Embryonic facial prominence (tissue), 1 donor: Measurements from ENCODE around the gene FAM156B.
"Not testable (repeated sequence)": the region's sequence is repeated elsewhere in the genome, so short reads cannot be mapped to it uniquely, and the experiment has no call there.

Experiments used
- DNase-seq: peaks from one replicate; pipeline ENCODE4 v3.0.0-alpha.2; 2016; ENCODE audit errors: extremely low spot score

FAM156B gene, protein sequence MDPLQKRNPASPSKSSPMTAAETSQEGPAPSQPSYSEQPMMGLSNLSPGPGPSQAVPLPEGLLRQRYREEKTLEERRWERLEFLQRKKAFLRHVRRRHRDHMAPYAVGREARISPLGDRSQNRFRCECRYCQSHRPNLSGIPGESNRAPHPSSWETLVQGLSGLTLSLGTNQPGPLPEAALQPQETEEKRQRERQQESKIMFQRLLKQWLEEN

DNA sequence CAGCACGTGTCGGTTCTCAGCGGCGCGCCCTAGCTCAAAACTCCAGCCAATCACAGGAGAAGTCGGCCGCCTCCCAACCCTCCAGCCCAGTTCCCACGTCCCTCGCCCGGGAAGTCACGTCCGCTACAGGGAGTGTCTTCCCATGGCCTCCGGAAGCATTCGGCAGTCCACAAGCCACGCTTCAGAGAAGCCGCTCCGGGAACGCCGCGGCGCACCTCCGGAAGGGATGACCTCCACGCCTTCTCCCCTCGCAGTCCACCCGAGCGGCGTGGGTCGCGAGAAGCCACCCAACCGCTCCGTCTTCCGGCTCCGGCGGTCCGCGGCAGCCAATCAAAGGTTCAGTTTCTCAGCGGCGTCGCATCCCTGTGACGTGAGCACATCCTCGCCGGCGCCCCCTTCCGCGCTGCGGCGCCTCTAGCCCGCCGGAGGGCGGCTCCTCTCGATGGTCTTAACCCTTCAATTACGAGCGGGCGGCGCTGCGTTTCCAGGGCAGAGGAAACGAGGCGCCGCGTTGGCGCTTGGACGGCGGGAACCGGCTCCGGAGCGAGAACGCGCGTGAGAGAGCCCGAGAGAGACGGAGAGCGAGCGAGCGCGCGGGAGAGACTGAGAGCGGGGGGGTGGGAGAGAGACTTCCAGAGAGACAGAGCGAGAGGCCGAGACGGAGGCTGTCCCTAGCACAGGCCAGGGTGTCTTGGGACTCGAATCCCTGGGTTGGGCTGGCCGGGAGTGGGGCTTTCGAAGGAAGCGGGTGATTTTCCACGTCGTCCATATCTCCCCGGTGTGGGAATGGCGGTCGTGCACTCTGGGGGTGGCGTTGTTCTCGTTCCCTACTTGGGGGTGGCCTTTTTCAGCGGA, at the start of gene FAM156B:
FAM156B (plus strand) TSS at position 476 of the 855 bp plus-strand sequence. CDS start 9,896 bp downstream, outside the sequence.
- DNase-seq: not testable (repeated sequence)

DNA sequence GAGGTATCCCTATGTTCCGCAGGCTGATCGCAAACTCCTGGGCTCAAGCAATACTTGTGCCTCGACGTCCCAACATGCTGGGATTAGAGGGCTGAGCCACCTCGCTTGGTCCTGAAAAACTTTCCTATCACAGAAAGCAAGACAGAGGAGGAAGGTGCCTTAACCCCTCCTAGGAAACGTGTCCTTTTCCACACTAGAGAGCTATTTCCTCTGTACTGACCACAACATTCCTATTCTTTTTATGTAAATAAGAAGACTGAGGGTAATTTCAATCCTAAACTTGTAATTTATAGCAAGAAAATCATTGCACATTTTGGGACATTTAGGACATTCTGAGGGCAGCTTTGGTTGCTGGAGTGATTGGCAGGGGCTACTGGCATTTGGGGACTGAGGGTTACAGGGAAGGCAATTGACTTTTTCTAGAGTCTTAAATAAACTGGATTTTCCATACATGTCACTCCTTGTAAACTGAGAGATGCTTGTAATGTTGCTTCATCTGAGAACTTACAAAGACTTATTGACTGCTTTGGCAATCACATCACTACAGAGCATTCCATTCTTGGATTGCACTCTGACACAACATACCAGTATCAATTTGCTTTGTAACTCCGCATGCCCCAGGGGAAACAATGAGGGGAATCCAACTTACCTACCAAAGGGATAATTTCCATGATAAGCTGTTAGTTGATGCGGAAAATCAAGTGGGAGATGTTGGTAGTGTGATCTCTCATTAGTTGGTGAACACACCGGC, 44.8 kb upstream of the FAM156B start:
- DNase-seq: no peak

DNA sequence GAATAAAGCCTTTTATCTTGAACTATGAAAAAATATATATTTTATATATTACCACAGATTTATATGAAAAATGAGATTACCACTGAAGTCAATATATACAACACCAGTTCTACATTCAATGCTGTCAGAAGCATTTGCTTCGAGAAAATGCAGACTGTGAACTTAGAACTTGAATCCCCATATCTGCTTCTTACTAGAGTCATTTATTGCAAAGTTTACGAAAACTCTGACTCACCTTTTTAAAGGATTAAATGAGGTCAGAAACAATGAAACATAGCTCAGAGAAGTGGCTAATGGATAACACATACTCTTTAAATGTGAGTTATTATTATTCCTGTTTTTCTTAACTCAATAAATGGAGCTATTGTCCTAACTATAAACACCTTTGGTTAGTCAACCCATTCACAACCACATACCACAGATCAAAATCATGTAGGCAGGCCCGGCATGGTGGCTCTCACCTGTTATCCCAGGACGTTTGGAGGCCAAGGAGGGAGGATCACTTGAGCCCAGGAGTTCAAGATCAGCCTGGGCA, 40.1 kb upstream of the FAM156B start:
- DNase-seq: not testable (repeated sequence)

DNA sequence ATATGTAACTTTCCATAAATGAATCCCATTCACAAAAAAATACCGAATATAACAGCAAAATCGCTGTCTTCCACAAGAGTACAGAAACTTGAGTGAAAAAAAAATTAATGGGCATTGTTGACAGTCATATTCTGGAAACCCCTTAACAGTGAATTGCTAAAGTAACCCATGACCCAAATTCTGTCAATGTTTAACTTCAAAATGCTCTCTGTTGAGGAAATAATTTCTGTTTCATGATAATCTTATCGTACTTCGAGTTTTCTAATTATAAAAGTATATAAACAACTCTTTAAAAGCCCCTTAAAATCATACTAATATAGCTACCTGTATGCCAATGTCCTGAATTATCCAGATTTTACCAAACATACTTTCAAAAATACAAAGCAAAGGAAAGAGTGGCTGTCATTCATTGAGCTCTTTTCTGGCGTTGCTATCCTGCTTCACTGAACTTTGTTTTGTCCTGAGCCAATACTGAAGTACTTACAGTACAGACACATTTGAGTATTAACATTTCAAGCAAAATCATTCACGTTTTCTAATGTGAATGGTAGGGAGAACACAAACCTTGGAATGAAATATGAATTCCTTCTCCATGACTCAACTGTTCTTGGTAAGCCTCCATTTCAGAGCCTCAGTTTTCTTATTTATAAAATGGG, 31.7 kb upstream of the FAM156B start:
- no peak for DNase-seq

DNA sequence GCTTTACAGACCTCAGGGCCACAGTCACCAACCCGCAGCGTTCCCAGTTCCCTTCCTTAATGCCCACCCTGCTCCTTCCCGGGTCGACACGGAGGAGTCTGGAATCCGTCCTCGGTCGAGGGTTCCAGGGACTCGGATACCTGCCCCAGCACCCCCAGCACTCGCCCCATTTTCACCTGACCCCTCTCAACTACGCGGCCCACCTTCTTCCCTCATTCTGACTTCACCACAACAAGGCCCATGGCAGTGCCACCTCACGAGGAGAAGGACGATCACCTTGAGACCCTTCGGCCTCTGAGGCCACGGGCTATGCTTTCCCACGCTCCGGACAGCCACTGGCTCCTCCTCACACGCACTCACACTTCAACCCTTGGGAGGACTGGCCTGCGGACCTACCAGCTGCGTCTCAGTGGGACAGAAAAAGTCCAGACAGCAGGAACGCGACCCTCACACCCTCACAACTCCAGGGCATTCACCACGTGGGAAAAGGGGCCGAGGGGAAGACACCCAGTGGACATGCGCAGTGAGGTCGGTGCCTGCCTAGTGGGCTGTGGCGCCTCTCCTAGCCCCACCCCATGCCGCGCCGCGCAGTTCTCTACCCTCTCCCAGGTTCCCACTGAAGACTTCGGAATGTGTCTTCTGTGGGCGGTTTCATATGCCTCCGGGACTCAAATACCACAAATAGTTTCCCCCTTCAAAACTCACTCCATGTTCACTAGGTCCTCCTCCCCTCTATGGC, 29.4 kb upstream of the FAM156B start, which contains the start of gene XAGE3:
XAGE3 (minus strand) TSS at position 474 of the 739 bp plus-strand sequence. CDS start 950 bp downstream, outside the sequence.
- no peak for DNase-seq

DNA sequence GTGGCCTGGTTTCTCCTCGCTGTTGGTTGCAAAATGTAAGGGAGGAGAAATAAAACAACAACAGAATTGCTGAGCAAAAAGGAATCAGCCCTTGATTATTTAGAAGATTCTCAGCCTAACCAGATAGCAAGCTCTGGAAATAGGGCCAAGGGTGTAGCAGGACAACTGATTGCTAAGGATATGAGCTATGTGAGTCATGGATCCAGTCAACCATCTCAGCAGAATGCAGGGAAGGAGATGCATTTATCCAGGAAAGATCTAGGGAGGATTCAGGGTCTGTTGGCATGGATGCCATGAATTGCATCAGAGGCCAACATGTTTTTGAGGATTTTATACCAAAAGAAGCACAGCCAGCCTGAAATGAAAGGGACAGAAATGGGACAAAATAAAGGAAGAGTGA, 27.1 kb upstream of the FAM156B start:
- no peak for DNase-seq

DNA sequence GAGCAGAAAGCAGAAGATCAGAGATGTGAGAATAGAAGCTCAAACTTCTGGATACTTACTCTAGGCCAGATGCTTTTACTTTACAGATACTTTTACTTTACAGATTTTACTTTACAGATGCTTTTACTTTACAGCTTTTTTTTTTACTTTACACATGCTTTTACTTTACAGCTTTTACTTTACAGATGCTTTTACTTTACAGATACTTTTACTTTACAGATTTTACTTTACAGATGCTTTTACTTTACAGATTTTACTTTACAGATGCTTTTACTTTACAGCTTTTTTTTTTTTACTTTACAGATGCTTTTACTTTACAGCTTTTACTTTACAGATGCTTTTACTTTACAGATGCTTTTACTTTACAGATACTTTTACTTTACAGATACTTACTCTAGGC, 23.3 kb upstream of the FAM156B start:
- DNase-seq: not testable (repeated sequence)

DNA sequence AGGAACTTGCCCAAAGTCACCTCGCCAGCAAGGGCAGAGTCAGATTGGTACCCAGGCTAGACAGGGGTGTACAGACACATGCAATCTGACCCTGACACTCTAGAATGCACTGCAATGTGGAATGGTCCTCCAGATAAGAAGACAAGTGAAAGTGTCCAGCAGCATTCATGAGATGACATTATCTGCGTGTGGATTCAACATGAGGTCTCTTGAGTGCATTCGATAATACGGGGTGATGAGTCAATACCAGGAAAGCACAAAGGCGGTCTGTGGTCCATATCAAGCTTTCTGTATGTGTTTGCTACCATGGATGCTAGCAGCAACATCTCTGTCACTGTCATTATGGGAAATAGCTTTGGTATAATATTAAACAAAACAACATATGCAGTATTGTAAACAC, 22.5 kb upstream of the FAM156B start:
- no peak for DNase-seq

DNA sequence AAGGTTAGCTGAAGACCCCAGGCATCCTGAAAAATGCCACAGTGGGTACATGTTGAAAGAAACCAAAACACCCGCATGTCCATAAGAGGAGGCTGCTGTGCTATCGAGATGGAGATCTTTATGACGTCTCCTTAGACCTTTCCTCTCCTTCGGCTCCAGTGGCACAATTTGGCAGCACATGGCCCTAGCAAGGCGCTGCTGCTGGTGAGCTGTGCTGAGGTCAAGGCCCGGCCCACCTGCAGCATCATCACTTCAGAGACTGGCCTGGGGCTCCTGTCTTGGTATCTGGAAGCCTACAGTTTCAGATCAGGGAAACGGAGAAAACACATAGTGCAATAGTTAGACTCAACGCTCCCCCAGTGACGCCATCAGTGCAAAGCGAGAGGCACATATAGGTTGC, 21.7 kb upstream of the FAM156B start:
- DNase-seq: not testable (repeated sequence)

DNA sequence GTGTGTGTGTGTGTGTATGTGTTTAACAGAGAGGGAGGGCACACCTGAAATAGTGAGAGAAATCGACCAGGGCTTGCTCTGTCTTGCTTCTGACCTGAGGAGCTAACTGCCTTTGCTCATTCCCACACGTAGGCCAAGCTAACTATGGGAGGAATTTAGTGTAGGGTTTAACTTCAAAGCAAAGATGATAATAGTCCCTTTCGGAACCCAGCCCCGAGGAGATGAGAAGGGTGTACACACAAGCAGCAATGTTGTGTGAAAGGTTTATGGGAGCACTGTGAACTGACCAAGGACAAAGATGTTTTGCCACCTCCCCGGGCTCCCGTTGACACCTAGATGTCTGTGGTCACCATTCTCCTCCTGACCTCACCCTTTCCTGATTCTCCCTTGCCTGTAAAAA, 20.7 kb upstream of the FAM156B start:
- not testable (repeated sequence) for DNase-seq

DNA sequence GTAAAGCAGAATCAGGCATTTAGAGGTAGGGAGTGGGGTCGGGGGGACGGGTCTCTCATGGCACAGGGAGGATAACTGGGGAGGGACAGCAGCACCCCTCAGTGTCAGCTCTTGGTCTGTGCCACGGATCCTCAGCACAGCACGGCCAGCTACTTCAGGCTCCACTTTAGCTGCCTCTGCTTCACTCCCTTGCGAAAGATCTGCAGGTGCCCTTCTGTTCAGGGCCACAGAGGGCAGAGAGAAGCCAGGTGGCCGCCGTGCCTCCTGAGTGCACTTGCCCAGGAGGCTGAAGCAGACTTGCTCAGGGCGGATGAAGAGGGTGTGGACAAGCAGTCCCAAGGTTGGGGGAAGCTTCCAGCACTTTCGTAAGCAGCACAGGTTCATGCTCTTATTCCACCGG, 9.7 kb upstream of the FAM156B start:
- not testable (repeated sequence) for DNase-seq

DNA sequence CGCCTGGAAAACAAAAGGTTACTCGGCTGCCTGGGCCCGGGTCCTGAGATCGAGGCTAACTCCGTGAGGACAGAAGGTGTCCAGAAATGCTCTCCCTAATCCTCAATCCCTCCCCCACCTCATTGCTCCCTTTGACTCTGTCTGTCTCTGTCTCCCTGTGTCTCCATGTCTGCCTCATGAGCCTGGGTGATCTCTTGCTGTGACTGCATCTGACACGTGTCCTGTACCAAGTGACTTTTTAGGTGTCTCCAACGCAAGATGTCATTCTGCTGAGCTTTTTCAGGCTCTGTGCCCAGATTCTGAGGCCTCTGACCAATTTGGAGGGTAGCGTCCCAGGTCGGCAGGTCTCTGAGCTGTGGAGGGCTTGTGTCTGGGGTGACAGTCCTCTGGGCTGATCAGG, 9.0 kb upstream of the FAM156B start:
- not testable (repeated sequence) for DNase-seq

DNA sequence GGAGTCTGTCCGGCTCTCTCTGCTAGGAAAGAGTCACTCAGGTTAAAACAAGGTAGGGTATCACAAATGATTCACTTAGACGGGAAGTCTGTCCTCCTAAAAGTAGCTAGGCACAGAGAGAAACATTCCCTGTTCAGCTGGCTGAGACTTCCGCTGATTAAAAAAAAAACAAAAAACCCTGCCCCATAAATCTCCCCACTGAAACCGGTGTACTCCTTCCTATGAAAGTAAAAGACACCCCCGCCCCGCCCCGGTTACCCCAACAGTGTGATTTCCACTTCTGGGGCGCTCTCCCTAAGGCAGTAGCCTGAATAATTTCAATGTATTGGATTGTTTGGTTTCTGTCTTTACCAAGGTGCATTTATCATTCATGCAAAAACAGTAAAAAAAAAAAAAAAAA, 692 bp upstream of the FAM156B start:
- DNase-seq: not testable (repeated sequence)

DNA sequence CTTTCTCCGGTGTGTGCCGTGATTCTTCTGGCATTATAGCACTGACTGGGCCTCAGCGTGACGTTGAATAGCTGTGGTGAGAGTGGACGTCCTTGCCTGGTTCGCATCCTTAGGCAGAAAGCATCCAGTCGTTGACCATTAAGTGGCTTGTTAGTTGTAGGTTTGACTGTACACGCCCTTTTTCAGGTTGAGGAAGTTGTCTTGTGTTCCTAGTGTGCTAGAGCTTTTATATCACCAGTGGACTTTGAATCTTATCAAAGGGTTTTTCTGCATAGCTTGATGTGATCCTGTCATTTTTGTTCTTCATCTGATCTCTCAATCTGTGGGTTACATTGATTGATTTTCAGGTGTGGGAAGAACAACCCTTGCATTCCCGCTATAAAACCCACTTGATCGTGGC, 8.4 kb downstream of the FAM156B start:
- DNase-seq: not testable (repeated sequence)

DNA sequence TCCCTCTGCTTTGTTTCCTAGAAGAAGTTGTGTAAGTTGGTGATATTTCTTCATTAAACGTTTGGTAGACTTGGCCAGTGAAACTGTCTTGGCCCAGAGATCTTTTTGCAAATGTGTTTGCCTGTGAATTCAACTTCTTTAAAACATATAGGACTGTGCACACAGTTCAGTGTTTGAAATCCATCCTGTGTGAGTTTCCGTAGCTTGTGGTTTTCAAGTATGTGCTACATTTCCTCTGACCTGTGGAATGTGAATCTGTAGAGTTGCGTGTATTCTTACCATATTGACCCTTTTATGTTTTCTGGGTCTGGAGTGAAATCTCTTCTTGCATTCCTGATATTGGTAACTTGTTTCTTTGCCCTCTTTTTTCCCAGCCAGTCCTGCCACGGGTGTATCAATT, 8.9 kb downstream of the FAM156B start:
- not testable (repeated sequence) for DNase-seq

DNA sequence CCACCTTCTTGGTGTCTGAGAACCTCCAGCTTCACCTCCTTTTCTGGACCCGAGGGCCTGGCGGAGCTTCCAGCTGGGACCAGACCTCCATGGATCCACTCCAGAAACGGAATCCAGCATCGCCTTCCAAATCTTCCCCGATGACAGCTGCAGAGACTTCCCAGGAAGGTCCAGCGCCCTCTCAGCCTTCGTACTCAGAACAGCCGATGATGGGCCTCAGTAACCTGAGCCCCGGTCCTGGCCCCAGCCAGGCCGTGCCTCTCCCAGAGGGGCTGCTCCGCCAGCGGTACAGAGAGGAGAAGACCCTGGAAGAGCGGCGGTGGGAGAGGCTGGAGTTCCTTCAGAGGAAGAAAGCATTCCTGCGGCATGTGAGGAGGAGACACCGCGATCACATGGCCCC, 10.0 kb downstream of the FAM156B start:
- not testable (repeated sequence) for DNase-seq

DNA sequence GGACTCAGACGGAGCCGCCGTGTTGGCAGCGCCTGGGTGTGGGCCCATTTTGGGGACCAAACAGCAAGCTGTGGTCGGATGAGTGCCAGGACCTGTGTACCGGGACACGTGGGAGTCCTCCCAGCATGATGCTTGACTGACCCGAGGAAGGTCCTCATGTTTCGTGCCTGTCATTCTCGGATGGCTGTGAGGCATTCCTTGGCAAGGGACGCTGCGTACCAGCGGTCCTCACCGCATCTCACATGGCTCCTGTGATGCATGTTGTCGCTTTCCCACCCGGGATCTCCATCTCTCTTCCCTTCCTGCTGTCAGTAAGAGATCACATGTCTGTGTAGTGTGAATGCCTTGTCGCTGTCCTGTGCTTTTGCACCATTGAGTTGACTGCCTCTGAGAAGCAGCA, 10.8 kb downstream of the FAM156B start:
- not testable (repeated sequence) for DNase-seq

DNA sequence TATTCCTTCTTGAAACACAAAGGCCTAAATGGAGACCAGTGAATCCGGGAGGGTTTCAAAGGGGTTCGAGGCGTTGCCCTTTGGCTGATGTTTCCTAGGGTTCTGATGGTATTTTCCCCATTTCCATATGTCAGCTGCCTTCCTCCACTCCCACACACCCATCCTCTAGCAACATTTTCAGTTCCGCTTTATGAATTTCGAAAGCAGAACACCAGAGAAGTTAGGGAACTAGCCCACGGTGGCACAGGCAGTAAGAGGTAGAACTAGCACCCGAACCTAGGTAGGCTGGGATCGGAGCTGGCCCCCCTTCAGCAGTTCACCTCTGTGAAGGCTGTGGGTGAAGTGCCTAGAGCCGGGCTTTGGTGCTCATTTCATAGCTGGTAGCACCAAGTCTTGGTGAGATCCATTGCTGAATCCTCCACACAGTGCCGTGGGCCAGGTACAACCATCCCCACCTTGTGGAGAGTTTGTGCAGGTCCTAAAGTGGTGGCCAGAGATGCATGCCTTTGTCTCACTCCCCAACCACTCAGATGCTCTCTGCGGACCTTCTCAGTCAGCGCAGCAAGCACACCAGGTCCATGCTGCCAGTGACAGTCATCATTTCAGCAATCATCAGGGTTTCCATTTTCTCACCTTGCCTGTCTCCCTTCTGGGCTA, 12.3 kb downstream of the FAM156B start:
- not testable (repeated sequence) for DNase-seq

DNA sequence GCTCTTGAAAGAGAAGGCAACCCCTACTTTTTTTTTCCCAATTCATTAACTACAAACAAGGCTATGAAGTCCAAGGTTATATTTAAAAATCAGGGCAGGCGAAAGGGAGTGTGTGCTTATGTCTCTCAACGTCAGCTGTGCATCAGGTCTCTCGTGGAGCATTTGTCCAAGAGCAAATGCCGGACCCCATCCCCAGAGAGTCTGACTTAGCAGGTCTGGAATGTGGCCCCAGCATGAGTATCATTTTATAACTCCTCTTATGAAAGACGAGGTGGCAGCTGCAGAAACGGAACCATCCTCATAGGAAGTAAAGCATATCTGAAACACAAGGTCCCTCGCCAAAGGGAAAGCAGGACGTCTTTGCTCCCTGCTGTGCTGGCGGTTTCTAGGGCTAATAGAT, 16.6 kb downstream of the FAM156B start:
- DNase-seq: not testable (repeated sequence)

DNA sequence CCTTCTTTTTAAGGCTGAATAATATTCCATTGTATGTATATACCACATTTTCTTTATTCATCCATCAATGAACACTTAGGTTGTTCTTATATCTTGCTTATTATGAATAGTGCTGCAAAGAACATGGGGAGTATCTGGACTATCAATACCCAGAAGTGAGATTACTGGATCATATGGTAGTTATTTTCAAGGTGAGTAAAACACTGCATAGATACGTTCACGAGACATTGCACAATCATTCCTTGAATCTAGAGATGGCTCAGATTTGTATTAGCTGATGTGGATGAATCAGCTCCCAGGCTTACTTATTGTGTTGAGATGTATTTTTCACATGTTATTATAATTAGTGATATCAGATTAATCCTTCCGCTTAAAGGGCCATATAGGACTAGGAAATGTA, 17.6 kb downstream of the FAM156B start:
- not testable (repeated sequence) for DNase-seq
